ENCODE measurements around the gene RPS6KB1.
"Not testable (repeated sequence)": the region's sequence is repeated elsewhere in the genome, so short reads cannot be mapped to it uniquely, and the experiment has no call there.

RPS6KB1 gene

GRCh38 chr17:59907467-59907866 lies 14.5 kb downstream of the RPS6KB1 start:
- no peak for DNase-seq (ENCODE audit: low spot score)
- in situ Hi-C loops (cut with MboI; ENCODE audit: low pct_unique_long_range_greater_than_20kb, low sequenced_read_pairs, unreplicated experiment) = no loop called here
- TF ChIP-seq CTCF (IDR thresholded peaks at IDR 0.05; ENCODE audit: extremely low read depth, insufficient read depth, missing control alignments) = no peak

GRCh38 chr17:59914274-59914854 lies 21.4 kb downstream of the RPS6KB1 start:
- peak; percentile 74 for DNase-seq (ENCODE audit: low spot score)
- TF ChIP-seq CTCF (IDR thresholded peaks at IDR 0.05; ENCODE audit: extremely low read depth, insufficient read depth, missing control alignments) = peak; percentile 46
- in situ Hi-C loops (cut with MboI; ENCODE audit: low pct_unique_long_range_greater_than_20kb, low sequenced_read_pairs, unreplicated experiment) = no loop called here

GRCh38 chr17:59916446-59916845 lies 23.5 kb downstream of the RPS6KB1 start:
- in situ Hi-C loops (cut with MboI; ENCODE audit: low pct_unique_long_range_greater_than_20kb, low sequenced_read_pairs, unreplicated experiment) = no loop called here
- TF ChIP-seq CTCF (IDR thresholded peaks at IDR 0.05; ENCODE audit: extremely low read depth, insufficient read depth, missing control alignments) = no peak
- no peak for DNase-seq (ENCODE audit: low spot score)

GRCh38 chr17:59920637-59921036 lies 27.7 kb downstream of the RPS6KB1 start:
- in situ Hi-C loops (cut with MboI; ENCODE audit: low pct_unique_long_range_greater_than_20kb, low sequenced_read_pairs, unreplicated experiment); DNase-seq (ENCODE audit: low spot score): not testable (repeated sequence)

GRCh38 chr17:59930121-59930520 lies 37.2 kb downstream of the RPS6KB1 start:
- in situ Hi-C loops (cut with MboI; ENCODE audit: low pct_unique_long_range_greater_than_20kb, low sequenced_read_pairs, unreplicated experiment) = not testable (repeated sequence)

GRCh38 chr17:59930768-59931167 lies 37.8 kb downstream of the RPS6KB1 start:
- in situ Hi-C loops (cut with MboI; ENCODE audit: low pct_unique_long_range_greater_than_20kb, low sequenced_read_pairs, unreplicated experiment); DNase-seq (ENCODE audit: low spot score): not testable (repeated sequence)

More at GRCh38 chr17:59930121-59930520, 37.2 kb downstream of the RPS6KB1 start:
- DNase-seq (ENCODE audit: low spot score) = not testable (repeated sequence)

GRCh38 chr17:59933317-59933716 lies 40.4 kb downstream of the RPS6KB1 start:
- DNase-seq (ENCODE audit: low spot score); in situ Hi-C loops (cut with MboI; ENCODE audit: low pct_unique_long_range_greater_than_20kb, low sequenced_read_pairs, unreplicated experiment): not testable (repeated sequence)

GRCh38 chr17:59940697-59941096 lies 47.8 kb downstream of the RPS6KB1 start:
- in situ Hi-C loops (cut with MboI; ENCODE audit: low pct_unique_long_range_greater_than_20kb, low sequenced_read_pairs, unreplicated experiment) = not testable (repeated sequence)

GRCh38 chr17:59941131-59941530 lies 48.2 kb downstream of the RPS6KB1 start:
- in situ Hi-C loops (cut with MboI; ENCODE audit: low pct_unique_long_range_greater_than_20kb, low sequenced_read_pairs, unreplicated experiment) = no loop called here
- no peak for TF ChIP-seq CTCF (IDR thresholded peaks at IDR 0.05; ENCODE audit: extremely low read depth, insufficient read depth, missing control alignments)
- no peak for DNase-seq (ENCODE audit: low spot score)

More at GRCh38 chr17:59940697-59941096, 47.8 kb downstream of the RPS6KB1 start:
- DNase-seq (ENCODE audit: low spot score) = not testable (repeated sequence)

GRCh38 chr17:59946433-59946832 lies 53.5 kb downstream of the RPS6KB1 start:
- in situ Hi-C loops (cut with MboI; ENCODE audit: low pct_unique_long_range_greater_than_20kb, low sequenced_read_pairs, unreplicated experiment); DNase-seq (ENCODE audit: low spot score): not testable (repeated sequence)

- DNase-seq (ENCODE audit: low spot score); in situ Hi-C loops (cut with MboI; ENCODE audit: low pct_unique_long_range_greater_than_20kb, low sequenced_read_pairs, unreplicated experiment): not testable (repeated sequence)
Measured at GRCh38 chr17:59947310-59947709, 54.4 kb downstream of the RPS6KB1 start.
